ENCODE results near the gene PIK3C2G. TPM values are rescaled to one million over a fixed set of nuclear protein-coding genes. Genes with fewer than 3 reads are reported as not detected.
"Not testable (repeated sequence)": the region's sequence is repeated elsewhere in the genome, so short reads cannot be mapped to it uniquely, and the experiment has no call there.

PIK3C2G gene
- total RNA-seq, 1 donor from 2014 or later = 2.7 TPM

- Mint-ChIP-seq H3K4me1 (peaks cover 51% of the 10 kb centered on the region), H3K27me3 (ENCODE audit: low read depth) (no peaks in the 10 kb centered on the region)
Observed at GRCh38 chr12:18492372-18493025, 231.2 kb downstream of the PIK3C2G start.

GRCh38 chr12:18496156-18496555 is 234.8 kb downstream of the PIK3C2G start:
- Mint-ChIP-seq H3K27me3 (ENCODE audit: low read depth) (no peaks in the 10 kb centered on the region), H3K4me3 (no peak overlapping the region), H3K36me3 (peaks cover 2% of the 10 kb centered on the region), H3K4me1 (peaks cover 42% of the 10 kb centered on the region), H3K27ac (no peak overlapping the region), H3K9me3 (no peaks in the 10 kb centered on the region)
- DNase-seq (ENCODE audit: low spot score in 2 of 2, unreplicated experiment in 2 of 2) = no peak
- TF ChIP-seq CTCF (IDR thresholded peaks at IDR 0.05; ENCODE audit: unreplicated experiment) = no peak

More at GRCh38 chr12:18492372-18493025, 231.2 kb downstream of the PIK3C2G start:
- TF ChIP-seq CTCF (IDR thresholded peaks at IDR 0.05; ENCODE audit: unreplicated experiment) = no peak
- H3K36me3 Mint-ChIP-seq = no peaks in the 10 kb centered on the region
- DNase-seq (ENCODE audit: low spot score in 2 of 2, unreplicated experiment in 2 of 2) = no peak
- H3K4me3 Mint-ChIP-seq = no peak overlapping the region
- H3K27ac Mint-ChIP-seq = peak overlapping the region; percentile 83
- H3K9me3 Mint-ChIP-seq = no peaks in the 10 kb centered on the region

- not testable (repeated sequence) for H3K36me3 Mint-ChIP-seq; H3K27ac Mint-ChIP-seq; DNase-seq (ENCODE audit: low spot score in 2 of 2, unreplicated experiment in 2 of 2); H3K9me3 Mint-ChIP-seq; H3K27me3 Mint-ChIP-seq (ENCODE audit: low read depth); H3K4me3 Mint-ChIP-seq
- H3K4me1 Mint-ChIP-seq = peaks cover 19% of the 10 kb centered on the region
Observed at GRCh38 chr12:18500160-18500574, 238.8 kb downstream of the PIK3C2G start.

- H3K9me3 Mint-ChIP-seq; DNase-seq (ENCODE audit: low spot score in 2 of 2, unreplicated experiment in 2 of 2); H3K4me3 Mint-ChIP-seq; H3K27ac Mint-ChIP-seq; H3K36me3 Mint-ChIP-seq; H3K27me3 Mint-ChIP-seq (ENCODE audit: low read depth): not testable (repeated sequence)
- peaks cover 18% of the 10 kb centered on the region for H3K4me1 Mint-ChIP-seq
Observed at GRCh38 chr12:18500736-18501135, 239.4 kb downstream of the PIK3C2G start.

GRCh38 chr12:18502422-18502968 is 241.2 kb downstream of the PIK3C2G start:
- Mint-ChIP-seq H3K27me3 (ENCODE audit: low read depth) (no peaks in the 10 kb centered on the region), H3K9me3 (no peaks in the 10 kb centered on the region), H3K4me3 (no peak overlapping the region), H3K4me1 (peaks cover 2% of the 10 kb centered on the region), H3K36me3 (peaks cover 2% of the 10 kb centered on the region), H3K27ac (no peak overlapping the region)
- TF ChIP-seq CTCF (IDR thresholded peaks at IDR 0.05; ENCODE audit: unreplicated experiment) = no peak
- DNase-seq (ENCODE audit: low spot score in 2 of 2, unreplicated experiment in 2 of 2) = no peak

- TF ChIP-seq CTCF (IDR thresholded peaks at IDR 0.05; ENCODE audit: unreplicated experiment) = no peak
- Mint-ChIP-seq H3K27ac (no peak overlapping the region), H3K4me3 (no peak overlapping the region), H3K4me1 (no peaks in the 10 kb centered on the region), H3K9me3 (peaks cover 53% of the 10 kb centered on the region), H3K36me3 (peaks cover 10% of the 10 kb centered on the region), H3K27me3 (ENCODE audit: low read depth) (no peaks in the 10 kb centered on the region)
- DNase-seq (ENCODE audit: low spot score in 2 of 2, unreplicated experiment in 2 of 2) = no peak
Observed at GRCh38 chr12:18521461-18521860, 260.1 kb downstream of the PIK3C2G start.

All from mesothelial cell of epicardium (in vitro differentiated cells).